Measurements from ENCODE around the gene MAMSTR. TPM values are rescaled to one million over a fixed set of nuclear protein-coding genes. Genes with fewer than 3 reads are reported as not detected.
A peak's percentile ranks its signal among the peaks of the same experiment; 100 is the strongest.
"Not testable (repeated sequence)": the region's sequence is repeated elsewhere in the genome, so short reads cannot be mapped to it uniquely, and the experiment has no call there.

Gene MAMSTR
- total RNA-seq, 1 donor from 2014 or later = not detected

- peak; percentile 100 for DNase-seq (ENCODE audit: low spot score)
Measured at GRCh38 chr19:48720613-48721296, 1.2 kb upstream of the MAMSTR start.

- DNase-seq (ENCODE audit: low spot score) = no peak
Measured at GRCh38 chr19:48720251-48720612, 707 bp upstream of the MAMSTR start.

- no peak for DNase-seq (ENCODE audit: low spot score)
Measured at GRCh38 chr19:48718711-48719231, 754 bp downstream of the MAMSTR start.

- not testable (repeated sequence) for DNase-seq (ENCODE audit: low spot score)
Measured at GRCh38 chr19:48718106-48718505, 1.4 kb downstream of the MAMSTR start.

- peak; percentile 94 for DNase-seq (ENCODE audit: low spot score)
Measured at GRCh38 chr19:48716562-48717291, 2.8 kb downstream of the MAMSTR start.

- peak; percentile 83 for DNase-seq (ENCODE audit: low spot score)
Measured at GRCh38 chr19:48715681-48716171, 3.8 kb downstream of the MAMSTR start.

GRCh38 chr19:48714759-48715675 lies 4.5 kb downstream of the MAMSTR start:
- no peak for DNase-seq (ENCODE audit: low spot score)

- peak; percentile 100 for DNase-seq (ENCODE audit: low spot score)
Measured at GRCh38 chr19:48713864-48714755, 5.4 kb downstream of the MAMSTR start.

- no peak for DNase-seq (ENCODE audit: low spot score)
Measured at GRCh38 chr19:48713041-48713863, 6.3 kb downstream of the MAMSTR start.

- no peak for DNase-seq (ENCODE audit: low spot score)
Measured at GRCh38 chr19:48711106-48711662, 8.3 kb downstream of the MAMSTR start.

GRCh38 chr19:48708471-48708870 lies 11.1 kb downstream of the MAMSTR start:
- no peak for DNase-seq (ENCODE audit: low spot score)

GRCh38 chr19:48705431-48705830 lies 14.1 kb downstream of the MAMSTR start:
- no peak for DNase-seq (ENCODE audit: low spot score)

GRCh38 chr19:48703316-48703715 lies 16.2 kb downstream of the MAMSTR start:
- no peak for DNase-seq (ENCODE audit: low spot score)

- DNase-seq (ENCODE audit: low spot score) = no peak
Measured at GRCh38 chr19:48702701-48703100, 16.8 kb downstream of the MAMSTR start.

GRCh38 chr19:48698046-48698445 lies 21.5 kb downstream of the MAMSTR start:
- peak; percentile 20 for DNase-seq (ENCODE audit: low spot score)

- no peak for DNase-seq (ENCODE audit: low spot score)
Measured at GRCh38 chr19:48696353-48697010, 23.0 kb downstream of the MAMSTR start.

GRCh38 chr19:48695743-48696352 lies 23.7 kb downstream of the MAMSTR start, which contains the start of gene FUT2:
Gene FUT2 (plus strand): TSS chr19:48695971. CDS start chr19:48702957, 6,986 bp downstream.
- DNase-seq (ENCODE audit: low spot score) = no peak

- not testable (repeated sequence) for DNase-seq (ENCODE audit: low spot score)
Measured at GRCh38 chr19:48693629-48694028, 25.9 kb downstream of the MAMSTR start.
